ELF-1 (cell line): ENCODE data around the gene TRERF1.
A peak's percentile ranks its signal among the peaks of the same experiment; 100 is the strongest.
"Not testable (repeated sequence)": the region's sequence is repeated elsewhere in the genome, so short reads cannot be mapped to it uniquely, and the experiment has no call there.

Experiments used
- DNase-seq: peaks from one replicate; pipeline ENCODE4 v3.0.0-alpha.2; 2016; ENCODE audit warnings: low read depth, low spot score

TRERF1 gene

GRCh38 chr6:42451333-42452170 is at the start of gene TRERF1:
TRERF1 (minus strand) TSS chr6:42451926; CDS start chr6:42269590, 182,336 bp downstream.
- peak; percentile 79 for DNase-seq

DNA sequence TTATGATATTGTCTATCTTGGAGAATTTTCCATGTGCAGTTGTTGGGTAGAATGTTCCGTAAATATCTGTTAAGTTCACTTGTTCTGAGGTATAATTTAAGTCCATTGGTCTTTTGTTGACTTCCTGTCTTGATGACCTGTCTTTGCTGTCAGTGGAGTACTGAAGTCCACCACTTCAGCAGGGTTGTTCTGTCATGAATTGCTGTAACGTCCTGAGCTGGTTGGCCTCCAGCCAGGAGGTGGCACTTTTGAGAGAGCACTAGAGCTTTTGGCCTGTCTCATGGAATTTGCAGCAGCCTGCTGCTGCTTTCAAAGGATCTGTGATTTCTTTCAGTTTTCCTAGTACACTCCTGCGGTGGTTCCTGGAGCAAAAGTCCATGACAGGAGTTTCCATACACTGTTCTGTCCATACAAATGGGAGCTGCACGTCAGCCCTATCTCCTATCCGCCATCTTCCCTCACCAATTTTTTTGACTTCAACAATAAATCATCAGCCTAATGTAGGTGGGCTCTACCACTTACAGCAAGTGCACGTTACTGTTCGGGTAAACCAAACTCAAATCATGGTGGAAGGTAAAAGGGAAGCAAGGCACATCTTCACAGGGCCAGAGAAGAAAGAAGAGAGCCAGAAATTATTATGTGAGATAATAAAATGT is 46.9 kb upstream of the TRERF1 start:
- DNase-seq, result peak; percentile 39

DNA sequence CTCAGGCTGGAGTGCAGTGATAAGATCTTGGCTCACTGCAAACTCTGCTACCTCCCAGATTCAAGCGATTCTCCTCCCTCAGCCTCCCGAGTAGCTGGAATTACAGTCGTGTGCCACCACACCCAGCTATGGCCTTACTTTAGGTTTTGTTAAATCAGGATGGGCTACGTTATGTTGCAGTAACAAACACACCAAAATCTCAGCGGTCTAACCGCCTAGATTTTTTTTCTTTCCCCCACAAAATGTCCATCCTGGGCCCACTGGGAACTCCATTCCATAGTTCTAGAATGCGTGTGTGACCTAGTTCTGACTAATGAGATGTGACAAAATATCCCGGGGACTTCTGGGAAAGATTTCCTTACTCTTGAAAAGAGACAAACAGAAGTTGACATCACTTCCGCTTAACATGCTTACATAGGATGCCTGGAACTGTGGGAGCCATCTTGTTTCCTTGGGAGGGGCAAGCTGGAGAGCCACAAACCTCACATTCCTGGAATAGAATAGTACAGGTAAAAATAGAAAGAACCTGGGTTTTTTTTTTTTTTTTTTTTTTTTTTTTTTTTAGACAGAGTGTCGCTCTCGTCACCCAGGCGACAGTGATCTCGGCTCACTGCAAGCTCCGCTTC is 42.3 kb upstream of the TRERF1 start:
- DNase-seq, result no peak

DNA sequence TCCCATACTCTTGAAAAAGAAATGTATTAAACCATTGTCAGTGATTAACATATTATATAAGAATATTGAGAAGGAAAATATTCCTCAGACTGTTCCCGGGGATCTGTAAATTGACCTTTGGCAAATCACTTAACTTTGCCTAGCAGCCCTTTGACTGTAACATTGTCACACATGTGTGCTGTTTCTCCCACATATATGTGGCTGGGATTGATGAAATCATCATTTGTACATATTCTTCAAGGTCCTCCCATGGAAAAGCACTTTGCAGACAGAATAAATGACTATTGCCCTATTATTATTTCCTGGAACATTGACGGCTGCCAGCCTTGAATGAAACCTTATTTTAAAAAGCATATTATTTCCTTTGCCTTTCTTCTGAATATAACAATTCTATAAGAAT is 36.4 kb upstream of the TRERF1 start:
- no peak for DNase-seq

DNA sequence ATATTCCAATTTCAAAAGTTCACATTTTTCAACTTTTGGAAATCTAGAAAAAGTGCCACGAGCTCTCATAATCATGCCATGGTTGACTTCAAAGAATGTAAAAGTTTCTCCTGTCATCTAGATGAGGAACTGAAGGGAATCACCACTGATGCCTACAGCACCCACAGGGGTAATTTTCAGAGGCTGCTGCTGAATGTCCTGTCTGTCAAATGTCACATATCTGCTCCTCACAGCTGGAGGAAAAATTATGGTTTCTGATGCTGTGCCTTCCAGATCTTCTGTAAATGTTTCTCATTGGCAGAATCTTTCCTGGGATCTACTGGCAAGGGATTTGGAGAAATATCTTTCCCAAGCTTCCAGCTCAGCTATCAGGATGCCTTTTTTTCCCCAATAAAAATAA is 32.5 kb upstream of the TRERF1 start:
- DNase-seq, result no peak

GRCh38 chr6:42482174-42482573 is 30.4 kb upstream of the TRERF1 start:
- DNase-seq, result no peak

DNA sequence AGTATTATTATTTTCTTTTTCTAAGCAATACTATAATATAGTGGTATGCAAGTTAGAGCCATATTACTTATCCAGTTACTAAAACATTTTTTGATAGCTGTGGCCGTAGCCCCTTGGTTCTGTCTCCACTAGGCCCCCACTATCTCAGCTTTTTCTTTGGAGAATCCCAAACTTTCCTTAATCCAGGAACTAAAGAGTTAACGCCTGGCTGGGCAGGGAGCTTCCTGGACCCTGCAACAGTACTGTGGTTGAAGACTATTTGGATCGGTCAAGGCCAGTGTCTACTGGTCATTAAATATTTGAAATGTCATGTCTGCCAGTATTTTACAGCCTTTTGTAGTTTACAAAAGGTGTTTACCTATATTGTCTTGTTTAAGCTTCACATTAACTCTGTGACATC is 20.0 kb upstream of the TRERF1 start:
- no peak for DNase-seq

- no peak for DNase-seq
These were observed 19.4 kb upstream of the TRERF1 start for GRCh38 chr6:42471142-42471541.

- DNase-seq, result no peak
These were observed 16.5 kb upstream of the TRERF1 start for GRCh38 chr6:42468273-42468672.

- DNase-seq, result no peak
These were observed 15.9 kb upstream of the TRERF1 start for GRCh38 chr6:42467651-42468050.

DNA sequence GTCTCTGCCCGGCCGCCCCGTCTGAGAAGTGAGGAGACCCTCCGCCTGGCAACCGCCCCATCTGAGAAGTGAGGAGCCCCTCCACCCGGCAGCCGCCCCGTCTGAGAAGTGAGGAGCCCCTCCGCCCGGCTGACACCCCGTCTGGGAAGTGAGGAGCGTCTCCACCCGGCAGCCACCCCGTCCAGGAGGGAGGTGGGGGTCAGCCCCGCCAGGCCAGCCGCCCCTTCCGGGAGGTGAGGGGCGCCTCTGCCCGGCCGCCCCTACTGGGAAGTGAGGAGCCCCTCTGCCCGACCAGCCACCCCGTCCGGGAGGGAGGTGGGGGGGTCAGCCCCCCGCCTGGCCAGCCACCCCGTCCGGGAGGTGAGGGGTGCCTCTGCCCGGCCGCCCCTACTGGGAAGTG is 14.7 kb upstream of the TRERF1 start:
- DNase-seq, result not testable (repeated sequence)

DNA sequence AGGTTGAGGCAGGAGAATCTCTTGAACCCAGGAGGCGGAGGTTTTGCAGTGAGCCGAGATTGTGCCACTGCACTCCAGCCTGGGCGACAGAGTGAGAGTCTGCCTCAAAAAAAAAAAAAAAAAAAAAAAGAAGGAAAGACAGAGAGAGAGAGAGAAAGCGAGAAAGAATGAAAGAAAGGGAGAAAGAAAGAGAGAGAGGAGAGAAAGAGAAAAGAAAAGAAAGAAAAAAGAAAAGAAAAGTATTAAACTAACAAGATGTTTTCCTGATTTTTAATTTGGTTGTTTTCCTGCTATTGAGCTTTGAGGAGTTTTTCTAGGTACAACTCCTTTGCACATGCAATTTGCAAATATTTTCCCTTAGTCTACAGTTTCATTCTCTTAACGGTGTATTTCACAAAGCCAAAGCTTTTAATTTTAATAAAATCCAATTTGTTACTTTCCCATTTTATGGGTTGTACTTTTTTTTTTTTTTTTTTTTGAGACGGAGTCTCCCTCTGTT is 10.8 kb upstream of the TRERF1 start:
- DNase-seq, result no peak

GRCh38 chr6:42460883-42461282 is 9.2 kb upstream of the TRERF1 start:
- no peak for DNase-seq

GRCh38 chr6:42459888-42460287 is 8.2 kb upstream of the TRERF1 start:
- no peak for DNase-seq

- DNase-seq, result peak; percentile 85
These were observed 2.7 kb upstream of the TRERF1 start for GRCh38 chr6:42454428-42454791.

DNA sequence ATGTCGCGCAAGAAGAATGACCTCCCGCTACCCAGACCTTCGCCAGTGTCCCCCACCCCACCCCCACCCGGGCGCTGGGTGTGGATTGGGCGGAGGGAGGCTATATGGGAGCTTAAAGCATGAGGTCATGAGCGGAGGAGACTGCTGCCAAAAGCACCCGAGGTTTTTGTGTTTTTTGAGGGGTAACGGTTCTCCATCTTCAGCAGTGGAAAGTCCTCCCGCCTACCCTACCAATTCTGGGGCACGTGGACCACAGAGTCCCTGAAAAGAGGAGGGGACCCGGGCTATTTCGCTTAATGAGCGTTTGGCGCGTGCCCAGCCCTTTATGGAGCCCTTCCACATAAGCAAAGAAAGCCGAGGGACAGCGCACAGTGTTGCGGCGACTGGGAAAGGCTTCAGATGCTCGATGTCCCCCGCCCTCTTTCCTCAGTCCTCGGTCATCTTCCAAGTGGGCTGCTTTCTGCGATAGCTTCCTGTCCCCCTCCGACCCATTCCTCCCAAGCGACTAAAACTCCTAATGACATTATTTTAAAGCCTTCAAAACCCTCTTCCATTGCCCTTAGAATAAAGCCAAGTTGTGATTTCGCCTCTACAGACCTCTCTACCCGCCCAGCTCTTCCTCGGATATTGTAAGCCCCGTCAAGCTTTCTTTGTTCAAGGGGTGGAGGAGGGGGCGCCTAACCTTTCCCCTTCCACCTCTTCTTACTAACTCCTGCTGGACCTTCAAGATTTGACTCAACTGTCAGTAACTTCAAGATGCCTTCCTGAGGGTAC is 2.1 kb upstream of the TRERF1 start:
- peak; percentile 80 for DNase-seq

DNA sequence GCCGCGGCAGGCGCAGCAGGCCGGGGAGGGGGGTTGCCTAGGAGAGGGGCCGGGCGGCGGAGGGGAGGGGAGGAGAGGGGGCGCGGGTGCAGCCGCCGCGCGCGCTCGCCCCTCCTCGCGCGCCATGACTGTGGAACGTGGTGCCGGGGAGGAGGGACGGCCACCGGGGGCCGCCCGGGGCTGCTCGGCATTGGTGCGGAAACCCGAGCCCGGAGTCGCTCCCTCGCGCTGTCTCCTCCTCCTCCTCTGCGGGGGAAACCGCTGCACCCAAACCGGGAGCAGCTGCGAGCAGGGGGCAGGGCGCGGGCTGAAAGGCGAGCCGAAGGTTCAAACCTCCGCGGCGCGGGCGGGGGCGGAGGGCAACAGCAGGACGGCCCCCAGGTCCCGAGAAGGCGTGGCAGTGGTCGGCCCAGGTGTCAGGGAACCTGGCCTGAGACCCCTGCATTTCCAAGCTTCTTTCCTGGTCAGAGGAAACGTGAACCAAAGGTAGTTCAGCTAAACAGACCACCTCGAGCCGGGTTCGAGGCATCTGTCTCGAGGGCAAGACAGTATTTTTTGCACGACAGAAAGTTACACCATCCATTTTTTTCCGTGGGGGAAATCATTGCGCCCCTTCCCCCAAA is 1.4 kb upstream of the TRERF1 start:
- peak; percentile 92 for DNase-seq

DNA sequence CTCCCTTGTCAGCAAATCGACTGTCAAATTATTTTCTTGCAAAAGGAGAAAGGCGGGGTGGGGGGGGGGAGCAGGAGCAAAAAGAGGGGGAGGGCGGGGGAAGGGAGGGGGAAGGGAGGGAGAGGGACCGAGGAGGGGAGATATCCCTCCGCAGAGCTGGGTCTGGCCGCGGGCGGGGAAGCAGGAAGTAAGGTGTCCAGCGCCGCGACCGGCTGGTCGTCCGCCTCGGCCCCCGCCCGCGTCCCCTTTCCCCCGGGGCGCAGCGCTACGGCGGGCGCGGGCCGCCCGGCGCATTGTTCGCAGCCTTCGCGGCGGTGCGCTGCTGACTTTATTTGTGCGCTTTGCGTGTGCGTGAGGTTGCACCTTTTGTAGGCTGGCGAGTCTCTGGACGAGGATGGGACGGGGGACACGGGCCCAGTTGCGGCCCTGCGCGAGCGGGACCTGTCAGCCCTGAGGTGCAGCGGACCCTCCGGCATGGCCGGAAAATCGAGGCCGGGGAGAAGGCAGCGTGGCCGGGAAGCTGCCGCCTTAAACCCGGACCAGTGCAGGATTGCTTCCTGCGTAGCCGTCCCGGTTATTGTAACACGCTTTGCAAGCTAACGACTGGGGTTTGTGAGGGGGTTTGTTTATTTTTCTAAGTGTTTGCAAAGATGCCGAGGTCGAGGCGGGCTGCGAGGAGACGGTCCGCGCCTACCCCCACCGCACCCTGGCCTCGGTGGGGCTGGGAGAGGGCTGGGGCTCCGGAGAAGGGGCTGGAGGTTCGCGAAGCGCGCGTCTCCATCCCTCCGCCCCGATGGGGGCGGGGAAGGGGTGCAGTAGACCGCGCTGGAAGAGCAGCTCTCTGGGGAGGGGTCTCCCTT is 675 bp upstream of the TRERF1 start:
- DNase-seq, result peak; percentile 82

DNA sequence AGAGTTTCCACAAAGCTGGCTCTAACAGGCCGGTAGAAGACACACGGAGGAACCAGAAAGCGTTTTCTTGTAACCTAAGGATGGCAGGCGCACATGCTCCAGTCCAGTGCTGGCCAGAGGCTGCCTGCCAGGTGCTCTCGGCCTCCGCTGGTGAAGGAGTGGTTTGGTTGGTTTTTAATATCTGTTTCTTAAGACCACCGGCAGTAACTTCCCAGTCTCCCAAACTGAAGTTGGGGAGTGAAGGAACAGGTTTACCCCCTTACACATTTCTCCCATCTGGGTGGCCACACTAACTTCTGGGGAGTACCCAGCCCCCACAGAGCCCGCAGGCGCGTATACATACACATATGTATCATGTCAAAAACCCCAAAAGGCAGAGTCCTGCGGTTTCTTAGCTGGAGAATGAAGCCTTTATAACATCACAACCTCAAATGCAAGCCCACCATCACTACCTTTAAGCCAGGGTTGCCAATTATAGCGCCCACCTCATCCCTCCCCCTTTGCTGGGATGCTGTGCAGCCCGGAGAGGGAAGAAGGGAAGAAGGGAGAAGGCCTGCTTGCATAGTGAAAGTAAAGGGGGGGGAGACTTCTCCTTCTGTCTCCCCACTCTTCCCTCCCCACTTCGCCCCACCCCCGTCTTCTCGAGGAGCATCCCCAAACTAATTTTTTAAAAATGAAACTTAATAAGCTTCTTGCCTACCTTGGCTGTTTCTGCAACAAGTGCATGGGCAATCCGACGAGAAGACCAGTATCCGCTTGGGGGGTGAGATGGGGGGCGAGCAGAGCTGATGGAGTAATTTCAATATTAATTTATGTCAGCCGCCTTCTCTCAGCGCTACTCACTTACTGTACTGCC is 1.0 kb downstream of the TRERF1 start:
- DNase-seq, result no peak
